ENCODE data around the gene ARHGAP26. TPM values are rescaled to one million over a fixed set of nuclear protein-coding genes. Genes with fewer than 3 reads are reported as not detected.

ARHGAP26 gene
- polyA plus RNA-seq, 3 donors = 26.5 to 56.8 (median 28.7) TPM

- Histone ChIP-seq H3K9me3 (replicated peaks in 1 of 2; ENCODE audit: control insufficient read depth in 1 of 2, insufficient read depth in 1 of 2, low read length in 2 of 2) (no peaks in the 10 kb centered on the region), H2AFZ (ENCODE audit: insufficient read depth, low read depth, low read length, poor library complexity, severe bottlenecking) (no peak overlapping the region), H3K36me3 (replicated peaks in 1 of 2; ENCODE audit: control insufficient read depth in 1 of 2, insufficient read depth in 2 of 2, low read length in 2 of 2) (peaks cover 17 to 86% of the 10 kb centered on the region in 2 donors), H4K20me1 (ENCODE audit: insufficient read depth, low read length) (peaks cover 50% of the 10 kb centered on the region), H3K4me2 (replicated peaks; ENCODE audit: extremely low read depth, low read length, poor library complexity, severe bottlenecking) (no peak overlapping the region), H3K9ac (ENCODE audit: insufficient read depth, low read length, poor library complexity, severe bottlenecking) (no peak overlapping the region), H3K27me3 (ENCODE audit: control insufficient read depth in 2 of 2, insufficient read depth in 2 of 2, low read length in 2 of 2) (no peaks in the 10 kb centered on the region), H3K27ac (ENCODE audit: low read depth in 1 of 2, low read length in 2 of 2) (no peak overlapping the region), H3K79me2 (ENCODE audit: insufficient read depth, low read length) (no peaks in the 10 kb centered on the region), H3K4me3 (replicated peaks in 1 of 3; ENCODE audit: low read depth in 2 of 3, low read length in 3 of 3) (no peak overlapping the region), H3K4me1 (ENCODE audit: control insufficient read depth in 1 of 2, insufficient read depth in 2 of 2, low read length in 2 of 2) (no peaks in the 10 kb centered on the region)
- no peak for DNase-seq
- peaks cover 0 to 3% (median 1%) of the 10 kb centered on the region in 3 donors for H3K27me3 Mint-ChIP-seq (ENCODE audit: low read depth in 3 of 3)
- no peak overlapping the region for H3K4me3 Mint-ChIP-seq
- H3K27ac Mint-ChIP-seq = peak overlapping the region in 3 of 7 donors; percentile 7 to 49 (median 13)
- no peaks in the 10 kb centered on the region for H3K4me1 Mint-ChIP-seq
- TF ChIP-seq, protein P1, sequence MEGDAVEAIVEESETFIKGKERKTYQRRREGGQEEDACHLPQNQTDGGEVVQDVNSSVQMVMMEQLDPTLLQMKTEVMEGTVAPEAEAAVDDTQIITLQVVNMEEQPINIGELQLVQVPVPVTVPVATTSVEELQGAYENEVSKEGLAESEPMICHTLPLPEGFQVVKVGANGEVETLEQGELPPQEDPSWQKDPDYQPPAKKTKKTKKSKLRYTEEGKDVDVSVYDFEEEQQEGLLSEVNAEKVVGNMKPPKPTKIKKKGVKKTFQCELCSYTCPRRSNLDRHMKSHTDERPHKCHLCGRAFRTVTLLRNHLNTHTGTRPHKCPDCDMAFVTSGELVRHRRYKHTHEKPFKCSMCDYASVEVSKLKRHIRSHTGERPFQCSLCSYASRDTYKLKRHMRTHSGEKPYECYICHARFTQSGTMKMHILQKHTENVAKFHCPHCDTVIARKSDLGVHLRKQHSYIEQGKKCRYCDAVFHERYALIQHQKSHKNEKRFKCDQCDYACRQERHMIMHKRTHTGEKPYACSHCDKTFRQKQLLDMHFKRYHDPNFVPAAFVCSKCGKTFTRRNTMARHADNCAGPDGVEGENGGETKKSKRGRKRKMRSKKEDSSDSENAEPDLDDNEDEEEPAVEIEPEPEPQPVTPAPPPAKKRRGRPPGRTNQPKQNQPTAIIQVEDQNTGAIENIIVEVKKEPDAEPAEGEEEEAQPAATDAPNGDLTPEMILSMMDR (IDR thresholded peaks at IDR 0.05) = no peak
- peaks cover 70 to 87% of the 10 kb centered on the region in 2 donors for H3K36me3 Mint-ChIP-seq
- intact Hi-C loops (cut with micrococcal nuclease) = no loop called here
- peaks cover 0 to 6% (median 0%) of the 10 kb centered on the region in 7 donors for H3K9me3 Mint-ChIP-seq
- WGBS (ENCODE audit: insufficient coverage) = 100% methylated on average over 3 of the region's 6 CpGs
Observed at GRCh38 chr5:143085319-143085917, 315.2 kb downstream of the ARHGAP26 start.

DNA sequence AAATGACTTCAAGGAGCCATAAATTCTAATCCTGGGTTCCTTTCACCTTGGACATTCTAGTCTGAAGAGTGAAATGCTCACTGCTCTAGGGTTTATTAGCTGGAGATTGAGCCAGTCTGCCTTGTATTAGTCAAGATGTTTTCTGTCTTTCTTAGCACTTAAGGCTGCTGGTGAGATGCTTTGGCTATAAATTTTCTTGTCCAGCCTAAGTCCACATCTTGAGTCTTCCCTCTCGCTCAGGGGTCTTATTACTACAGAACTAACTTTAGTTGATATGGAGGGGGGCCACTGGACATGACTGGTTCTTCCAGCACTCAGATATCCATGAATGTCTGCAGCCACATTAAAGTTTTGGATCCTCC lies 316.4 kb downstream of the ARHGAP26 start:
- H3K4me3 ChIP-seq (replicated peaks in 1 of 3; ENCODE audit: low read depth in 2 of 3, low read length in 3 of 3) = no peak overlapping the region
- TF ChIP-seq, protein P1 (IDR thresholded peaks at IDR 0.05) = no peak
- peaks cover 17 to 77% of the 10 kb centered on the region in 2 donors for H3K36me3 ChIP-seq (replicated peaks in 1 of 2; ENCODE audit: control insufficient read depth in 1 of 2, insufficient read depth in 2 of 2, low read length in 2 of 2)
- no peak overlapping the region for H2AFZ ChIP-seq (ENCODE audit: insufficient read depth, low read depth, low read length, poor library complexity, severe bottlenecking)
- H3K9ac ChIP-seq (ENCODE audit: insufficient read depth, low read length, poor library complexity, severe bottlenecking) = no peak overlapping the region
- H3K9me3 Mint-ChIP-seq = peaks cover 0 to 4% (median 0%) of the 10 kb centered on the region in 7 donors
- H3K4me1 Mint-ChIP-seq = no peaks in the 10 kb centered on the region
- H3K79me2 ChIP-seq (ENCODE audit: insufficient read depth, low read length) = no peaks in the 10 kb centered on the region
- no peak overlapping the region for H3K4me3 Mint-ChIP-seq
- peaks cover 46% of the 10 kb centered on the region for H4K20me1 ChIP-seq (ENCODE audit: insufficient read depth, low read length)
- H3K27ac Mint-ChIP-seq = peak overlapping the region in 1 of 7 donors; percentile 52
- no peak overlapping the region for H3K4me2 ChIP-seq (replicated peaks; ENCODE audit: extremely low read depth, low read length, poor library complexity, severe bottlenecking)
- no peak overlapping the region for H3K27ac ChIP-seq (ENCODE audit: low read depth in 1 of 2, low read length in 2 of 2)
- DNase-seq = no peak
- intact Hi-C loops (cut with micrococcal nuclease) = no loop called here
- H3K9me3 ChIP-seq (replicated peaks in 1 of 2; ENCODE audit: control insufficient read depth in 1 of 2, insufficient read depth in 1 of 2, low read length in 2 of 2) = no peaks in the 10 kb centered on the region
- H3K4me1 ChIP-seq (ENCODE audit: control insufficient read depth in 1 of 2, insufficient read depth in 2 of 2, low read length in 2 of 2) = no peaks in the 10 kb centered on the region
- H3K27me3 Mint-ChIP-seq (ENCODE audit: low read depth in 3 of 3) = peaks cover 0 to 3% (median 1%) of the 10 kb centered on the region in 3 donors
- H3K27me3 ChIP-seq (ENCODE audit: control insufficient read depth in 2 of 2, insufficient read depth in 2 of 2, low read length in 2 of 2) = no peaks in the 10 kb centered on the region
- H3K36me3 Mint-ChIP-seq = peaks cover 60 to 77% of the 10 kb centered on the region in 2 donors
- no CpG with 5 or more reads among the region's 1 CpG for WGBS (ENCODE audit: insufficient coverage)
